NCI-H2227 (cell line): Measurements from ENCODE around the gene NADK2.
A peak's percentile ranks its signal among the peaks of the same experiment; 100 is the strongest.
"Not testable (repeated sequence)": the region's sequence is repeated elsewhere in the genome, so short reads cannot be mapped to it uniquely, and the experiment has no call there.

Experiments
- DNase-seq: peaks from one replicate; lab custom pipeline; 2025; ENCODE audit not compliant: unreplicated experiment; lab: John Stamatoyannopoulos, UW

NADK2 gene

GRCh38 chr5:36241631-36242533 is at the start of gene NADK2:
NADK2 (minus strand) TSS chr5:36241925; CDS start chr5:36241798, 127 bp downstream.
- DNase-seq: peak; percentile 99

GRCh38 chr5:36285837-36286615 is 44.3 kb upstream of the NADK2 start:
- no peak for DNase-seq

- not testable (repeated sequence) for DNase-seq
Observed at GRCh38 chr5:36283775-36284174, 42.0 kb upstream of the NADK2 start.

GRCh38 chr5:36281626-36282025 is 39.9 kb upstream of the NADK2 start:
- DNase-seq: no peak

- no peak for DNase-seq
Observed at GRCh38 chr5:36279054-36279698, 37.5 kb upstream of the NADK2 start.

GRCh38 chr5:36277521-36278176 is 35.9 kb upstream of the NADK2 start:
- DNase-seq: no peak

GRCh38 chr5:36276864-36277263 is 35.1 kb upstream of the NADK2 start:
- DNase-seq: no peak

GRCh38 chr5:36273809-36274526 is 32.2 kb upstream of the NADK2 start:
- no peak for DNase-seq

GRCh38 chr5:36272136-36272690 is 30.5 kb upstream of the NADK2 start:
- no peak for DNase-seq

- no peak for DNase-seq
Observed at GRCh38 chr5:36270876-36271575, 29.3 kb upstream of the NADK2 start.

- no peak for DNase-seq
Observed at GRCh38 chr5:36270175-36270574, 28.4 kb upstream of the NADK2 start.

GRCh38 chr5:36269478-36269877 is 27.8 kb upstream of the NADK2 start:
- no peak for DNase-seq

GRCh38 chr5:36267905-36268304 is 26.2 kb upstream of the NADK2 start:
- DNase-seq: no peak

GRCh38 chr5:36264202-36264760 is 22.6 kb upstream of the NADK2 start:
- DNase-seq: no peak

GRCh38 chr5:36261186-36261585 is 19.5 kb upstream of the NADK2 start:
- no peak for DNase-seq

GRCh38 chr5:36253575-36253974 is 11.8 kb upstream of the NADK2 start:
- DNase-seq: no peak

GRCh38 chr5:36252722-36253365 is 11.1 kb upstream of the NADK2 start:
- no peak for DNase-seq

- DNase-seq: no peak
Observed at GRCh38 chr5:36251218-36251617, 9.5 kb upstream of the NADK2 start.

GRCh38 chr5:36250427-36250826 is 8.7 kb upstream of the NADK2 start:
- no peak for DNase-seq
